Ramos (cell line): ENCODE results near the gene CXCL1.
"Not testable (repeated sequence)": the region's sequence is repeated elsewhere in the genome, so short reads cannot be mapped to it uniquely, and the experiment has no call there.

ENCODE experiments used
- in situ Hi-C: fragments of 300-500 bp; cut with MboI; formaldehyde crosslinking; loops from one replicate; pipeline ENCODE4 v1.14.3; 2022; ENCODE audit warnings: low sequenced_read_pairs; ENCODE audit not compliant: unreplicated experiment

CXCL1 gene

GRCh38 chr4:73871511-73872310, 2.5 kb downstream of the CXCL1 start:
- in situ Hi-C loops = no loop called here

- in situ Hi-C loops = no loop called here
These were observed 3.3 kb downstream of the CXCL1 start for GRCh38 chr4:73872316-73873108.

- in situ Hi-C loops = no loop called here
These were observed 5.2 kb downstream of the CXCL1 start for GRCh38 chr4:73874386-73874785.

- in situ Hi-C loops = no loop called here
These were observed 6.2 kb downstream of the CXCL1 start for GRCh38 chr4:73875401-73875800.

- in situ Hi-C loops = no loop called here
These were observed 14.1 kb downstream of the CXCL1 start for GRCh38 chr4:73883306-73883705.

- in situ Hi-C loops = no loop called here
These were observed 16.5 kb downstream of the CXCL1 start for GRCh38 chr4:73885574-73886267.

- in situ Hi-C loops = no loop called here
These were observed 22.1 kb downstream of the CXCL1 start for GRCh38 chr4:73891326-73891725.

- in situ Hi-C loops = no loop called here
These were observed 22.7 kb downstream of the CXCL1 start for GRCh38 chr4:73891739-73892405.

GRCh38 chr4:73892966-73893365, 23.8 kb downstream of the CXCL1 start:
- in situ Hi-C loops = no loop called here

- in situ Hi-C loops = no loop called here
These were observed 24.8 kb downstream of the CXCL1 start for GRCh38 chr4:73894001-73894400.

- in situ Hi-C loops = no loop called here
These were observed 26.3 kb downstream of the CXCL1 start for GRCh38 chr4:73895201-73896175.

- in situ Hi-C loops = no loop called here
These were observed 27.2 kb downstream of the CXCL1 start for GRCh38 chr4:73896416-73896815.

GRCh38 chr4:73897380-73898136, 28.4 kb downstream of the CXCL1 start:
- in situ Hi-C loops = no loop called here

GRCh38 chr4:73899338-73899737, 30.1 kb downstream of the CXCL1 start:
- in situ Hi-C loops = not testable (repeated sequence)

GRCh38 chr4:73901031-73901430, 31.8 kb downstream of the CXCL1 start:
- in situ Hi-C loops = no loop called here

- in situ Hi-C loops = no loop called here
These were observed 32.9 kb downstream of the CXCL1 start for GRCh38 chr4:73902038-73902637.

- in situ Hi-C loops = no loop called here
These were observed 33.8 kb downstream of the CXCL1 start for GRCh38 chr4:73902817-73903547.

- in situ Hi-C loops = no loop called here
These were observed 35.3 kb downstream of the CXCL1 start for GRCh38 chr4:73904491-73904890.
